Fibroblast of skin of left biceps (primary cell): ENCODE data around the gene GRIN1.

Experiments
- DNase-seq, 2 experiments: peaks; one replicate each; pipeline ENCODE4 v3.0.0-alpha.2; 2013; ENCODE audit warnings: low read depth in 2 of 2

Gene GRIN1

DNA sequence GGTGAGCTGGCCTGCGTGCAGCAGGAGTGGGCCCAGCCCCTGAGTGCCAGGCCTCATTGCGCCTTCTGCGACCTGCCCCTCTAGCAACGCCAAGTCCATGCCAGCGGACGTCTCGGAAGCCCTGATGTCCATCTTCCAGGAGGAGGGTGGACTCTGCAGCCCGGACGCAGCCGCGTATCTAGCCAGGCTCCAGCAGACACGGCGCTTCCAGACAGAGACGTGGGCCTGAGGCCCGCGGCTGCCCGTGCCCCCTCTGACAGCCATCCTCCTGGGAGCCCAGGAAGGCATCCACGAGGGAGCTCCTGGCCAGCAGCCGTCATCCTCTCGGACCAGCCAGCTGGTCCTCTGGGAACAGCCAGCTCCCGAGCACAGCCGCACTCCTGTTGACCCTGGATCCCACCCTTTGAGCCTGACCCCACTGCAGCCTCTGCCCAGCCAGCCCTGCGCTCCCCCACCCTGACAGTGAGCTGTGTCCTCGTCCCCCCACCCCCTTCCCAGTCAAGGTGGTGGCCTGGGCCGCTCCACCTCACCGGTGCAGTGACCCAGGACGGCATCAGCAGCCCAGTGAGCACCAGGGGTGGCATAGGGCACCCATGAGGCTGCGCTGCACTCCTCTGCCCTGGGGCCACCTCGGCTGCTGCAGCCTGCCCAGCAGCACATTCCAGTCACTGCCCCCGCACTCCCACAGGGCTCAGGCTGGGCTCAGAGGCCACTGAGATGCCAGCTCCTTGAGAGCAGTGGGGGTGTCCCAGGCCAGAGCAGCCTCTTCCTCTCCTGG is 77.4 kb downstream of the GRIN1 start:
- DNase-seq, result no peak

DNA sequence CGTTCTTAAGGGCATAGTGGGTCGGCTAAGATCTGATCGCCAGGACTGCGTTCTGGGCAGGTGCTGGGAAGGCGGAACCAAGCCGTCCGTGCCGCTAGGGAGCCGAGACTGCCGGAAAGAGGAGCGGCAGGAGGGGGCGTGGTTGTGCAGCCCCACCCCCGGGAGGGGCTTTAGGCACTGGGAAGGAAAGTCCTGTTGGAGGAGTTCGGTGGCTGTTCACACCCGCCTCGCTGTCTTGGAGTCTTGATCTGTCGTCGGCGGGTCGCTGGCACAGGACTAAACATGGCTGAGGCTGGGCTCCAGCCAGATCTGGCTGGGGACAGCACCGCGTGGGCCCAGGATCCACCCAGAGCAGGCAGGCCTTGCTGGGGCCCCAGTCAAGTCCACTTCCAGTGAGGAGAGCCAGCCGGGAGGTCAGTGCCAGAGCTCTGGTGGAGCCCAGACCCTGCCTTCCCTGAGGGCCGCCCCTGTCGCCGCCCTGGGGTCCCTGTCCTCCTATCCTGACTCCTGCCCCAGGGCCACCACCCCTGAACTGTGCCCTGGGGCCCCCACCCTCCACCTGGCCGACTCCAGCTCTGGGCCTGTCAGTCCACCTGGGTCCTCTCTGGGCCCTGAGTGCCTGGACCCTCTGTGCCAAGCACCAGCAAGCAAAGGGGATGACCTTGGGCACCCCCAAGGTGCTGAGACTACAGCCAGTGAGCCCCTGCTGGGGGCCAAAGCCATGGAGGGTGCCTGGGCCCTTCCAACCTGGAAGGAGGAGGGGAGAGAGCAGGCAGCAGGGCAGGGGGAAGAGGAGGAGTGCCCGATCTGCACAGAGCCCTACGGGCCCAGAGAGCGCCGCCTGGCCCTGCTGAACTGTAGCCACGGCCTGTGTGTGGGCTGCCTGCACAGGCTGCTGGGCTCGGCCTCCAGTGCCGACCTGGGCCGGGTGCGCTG is 78.6 kb downstream of the GRIN1 start:
- DNase-seq, result no peak

DNA sequence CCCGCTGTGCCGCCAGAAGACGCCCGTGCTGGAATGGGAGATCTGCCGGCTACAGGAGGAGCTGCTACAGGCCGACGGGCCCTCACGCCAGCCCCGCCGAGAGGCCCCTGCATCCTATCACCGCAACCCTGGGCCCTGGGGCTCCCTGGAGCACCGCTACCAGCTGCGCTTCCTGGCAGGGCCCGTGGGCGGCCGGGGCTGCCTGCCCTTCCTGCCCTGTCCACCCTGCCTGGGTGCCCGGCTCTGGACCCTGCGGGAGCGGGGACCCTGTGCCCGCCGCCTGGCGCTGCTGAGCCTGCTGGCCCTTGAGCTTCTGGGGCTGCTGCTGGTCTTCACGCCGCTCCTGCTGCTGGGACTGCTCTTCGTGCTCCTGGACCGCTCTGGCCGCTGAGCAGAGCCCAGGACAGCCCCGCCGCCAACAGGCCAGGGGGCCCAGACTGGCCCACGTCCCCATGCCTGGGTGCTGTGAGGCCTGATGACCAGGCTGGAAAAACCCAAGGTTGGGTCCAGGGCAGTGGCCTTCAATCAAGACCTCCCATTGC is 79.3 kb downstream of the GRIN1 start:
- no peak for DNase-seq
